ENCODE results near the gene SPNS3.

Gene SPNS3

DNA sequence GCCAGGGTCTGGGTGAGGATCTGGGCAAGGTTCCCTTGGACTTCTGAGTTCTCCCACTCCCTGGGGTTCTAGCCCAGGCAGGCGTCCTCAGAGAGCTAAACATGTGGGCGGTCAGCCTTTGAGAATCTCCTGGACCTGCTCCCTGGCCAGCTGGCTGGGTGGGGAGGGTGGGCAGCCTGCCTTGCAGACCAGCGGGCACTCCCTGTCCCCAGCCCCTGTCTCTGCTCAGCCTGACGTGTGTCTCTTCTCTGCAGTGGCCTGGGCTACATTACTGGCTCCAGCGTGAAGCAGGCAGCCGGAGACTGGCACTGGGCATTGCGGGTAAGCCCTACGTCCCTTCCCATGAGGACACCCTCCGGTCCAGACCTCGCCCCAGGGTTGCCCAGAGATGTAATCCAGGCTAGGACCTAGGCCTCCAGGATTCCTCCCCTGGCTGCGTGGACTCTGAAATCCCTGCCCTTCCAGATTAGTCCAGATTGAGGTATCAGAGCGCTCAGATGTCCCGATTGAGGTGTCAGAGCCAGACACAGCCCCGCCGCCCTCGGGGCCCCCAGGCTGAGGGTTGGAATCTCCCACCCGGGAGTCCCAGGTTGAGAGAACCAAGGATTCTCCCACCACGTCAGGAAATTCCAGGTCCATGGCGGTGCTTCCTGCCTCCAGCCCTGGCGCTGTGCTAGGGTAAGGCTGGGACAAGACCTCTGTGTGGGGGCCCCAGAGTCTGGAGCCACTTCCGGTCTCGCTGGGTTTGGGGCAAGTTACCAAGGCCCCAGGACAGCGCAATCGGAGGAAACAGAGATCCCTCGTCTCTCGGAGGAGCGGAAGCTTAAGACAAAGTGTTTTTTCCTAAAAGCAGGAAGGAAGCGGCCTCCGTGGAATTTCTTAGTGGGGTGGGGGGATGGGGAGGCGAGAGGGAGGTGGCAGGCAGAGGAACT lies 97.3 kb downstream of the SPNS3 start:
- no peak for DNase-seq (ENCODE audit: low read depth)

DNA sequence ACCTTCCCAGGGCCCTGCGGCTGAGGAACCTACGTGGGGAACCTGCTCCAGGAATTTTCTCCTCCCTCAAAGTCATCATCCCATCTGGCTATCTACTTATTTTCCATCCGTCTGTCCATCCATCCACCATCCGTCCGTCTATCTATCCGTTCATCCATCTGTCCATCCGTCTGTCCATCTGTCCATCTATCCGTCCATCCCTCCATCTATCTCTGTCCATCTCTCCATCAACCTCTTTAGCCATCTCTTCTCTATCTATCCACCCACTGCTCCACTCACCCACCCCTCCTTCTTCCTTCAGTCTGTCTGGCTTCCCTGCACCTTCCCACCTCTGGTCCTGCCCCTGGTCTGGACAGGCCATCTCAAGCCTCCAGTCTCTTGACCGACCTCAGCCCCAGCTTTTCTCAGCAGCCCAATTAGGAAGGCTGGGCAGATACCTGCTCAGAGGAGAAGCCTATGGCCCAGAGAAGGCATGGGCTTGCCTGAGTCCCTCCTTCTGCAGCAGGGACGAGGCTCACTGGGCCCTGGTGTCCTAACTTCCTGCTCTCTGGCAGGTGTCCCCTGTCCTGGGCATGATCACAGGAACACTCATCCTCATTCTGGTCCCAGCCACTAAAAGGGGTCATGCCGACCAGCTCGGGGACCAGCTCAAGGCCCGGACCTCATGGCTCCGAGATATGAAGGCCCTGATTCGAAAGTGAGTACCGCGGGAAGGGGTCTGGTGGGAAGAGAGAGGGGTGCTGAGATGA lies 98.4 kb downstream of the SPNS3 start:
- DNase-seq (ENCODE audit: low read depth) = no peak

DNA sequence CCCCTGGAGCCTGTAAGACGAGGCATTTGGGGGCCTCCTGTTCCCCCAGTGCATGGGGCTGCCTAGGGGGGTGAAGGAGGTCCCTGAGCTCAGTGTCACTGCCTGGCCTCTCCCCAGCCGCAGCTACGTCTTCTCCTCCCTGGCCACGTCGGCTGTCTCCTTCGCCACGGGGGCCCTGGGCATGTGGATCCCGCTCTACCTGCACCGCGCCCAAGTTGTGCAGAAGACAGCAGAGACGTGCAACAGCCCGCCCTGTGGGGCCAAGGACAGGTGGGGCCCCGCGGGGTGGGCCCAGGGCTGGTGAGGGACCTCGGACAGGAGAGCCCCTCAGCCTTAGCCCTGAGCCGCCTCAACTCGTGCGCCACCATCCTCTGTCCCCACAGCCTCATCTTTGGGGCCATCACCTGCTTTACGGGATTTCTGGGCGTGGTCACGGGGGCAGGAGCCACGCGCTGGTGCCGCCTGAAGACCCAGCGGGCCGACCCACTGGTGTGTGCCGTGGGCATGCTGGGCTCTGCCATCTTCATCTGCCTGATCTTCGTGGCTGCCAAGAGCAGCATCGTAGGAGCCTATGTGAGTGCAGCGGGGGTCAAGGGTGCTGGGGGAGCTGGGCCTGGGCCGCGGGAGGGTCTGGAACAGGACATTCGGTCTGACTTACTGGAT lies 99.3 kb downstream of the SPNS3 start:
- no peak for DNase-seq (ENCODE audit: low read depth)

DNA sequence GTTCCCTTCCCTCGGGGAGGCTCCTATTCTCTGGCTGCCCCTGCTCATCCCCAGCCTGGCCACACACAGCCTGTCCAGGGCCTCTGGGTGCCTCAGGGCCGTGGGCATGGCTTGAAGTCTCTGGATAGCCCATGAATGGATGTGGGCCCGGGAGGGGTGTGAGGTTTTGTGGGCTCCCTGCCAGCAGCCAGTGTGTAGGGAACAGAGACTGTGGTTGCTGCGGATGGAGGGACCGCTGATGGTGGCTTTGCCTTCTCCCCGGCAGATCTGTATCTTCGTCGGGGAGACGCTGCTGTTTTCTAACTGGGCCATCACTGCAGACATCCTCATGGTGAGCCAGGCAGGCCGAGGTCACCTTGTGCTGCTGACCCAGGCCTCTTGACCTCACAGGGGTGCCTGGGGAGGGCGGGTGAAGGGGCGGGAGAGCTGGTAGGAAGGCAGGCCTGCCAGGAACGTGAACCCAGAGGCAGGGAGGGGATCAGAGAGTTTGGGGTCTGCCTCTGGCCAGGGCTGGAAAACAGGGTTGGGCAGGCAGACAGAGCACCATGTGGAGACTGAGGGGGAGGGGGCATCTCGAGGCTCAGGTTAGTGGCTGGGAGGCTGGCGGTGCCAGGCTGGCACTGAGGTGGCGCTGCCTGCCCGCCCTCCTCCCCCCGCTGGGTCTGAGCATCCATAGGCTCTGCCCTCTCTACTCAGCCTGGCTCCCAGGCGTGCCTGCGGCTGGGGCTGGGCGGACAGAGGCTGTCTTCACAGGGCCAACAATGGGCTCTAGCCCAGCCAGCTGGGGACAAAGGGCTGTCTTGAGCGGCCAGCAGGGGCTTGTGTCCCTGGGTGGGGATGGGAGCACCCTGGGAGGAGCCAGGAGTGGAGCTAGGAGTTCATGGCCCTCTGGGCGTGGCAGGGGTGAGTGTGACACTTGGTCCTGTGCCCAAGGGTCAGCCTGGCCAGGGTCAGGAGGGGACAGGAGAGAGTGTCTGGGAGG lies 100.1 kb downstream of the SPNS3 start:
- no peak for DNase-seq (ENCODE audit: low read depth)

DNA sequence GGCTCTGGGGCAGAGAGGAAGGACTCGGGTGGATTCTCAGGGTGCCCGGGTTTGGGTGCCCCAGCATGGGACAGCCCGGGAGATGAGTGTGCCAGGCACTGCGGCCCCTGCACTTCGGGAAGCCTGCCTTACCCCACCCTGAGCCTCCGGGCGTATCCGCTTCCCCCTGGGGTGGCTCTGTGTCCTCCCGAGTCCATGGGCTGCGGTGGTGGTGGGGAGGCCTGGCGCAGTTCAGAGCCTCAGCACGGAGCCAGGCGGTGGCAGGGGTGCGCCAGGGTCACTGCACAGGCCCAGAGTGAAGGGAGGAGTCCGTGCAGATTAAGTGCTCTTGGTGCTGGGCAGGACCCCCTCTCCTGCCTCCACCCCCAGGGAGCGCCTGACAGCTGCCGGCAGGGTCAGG lies 100.8 kb downstream of the SPNS3 start:
- DNase-seq (ENCODE audit: low read depth) = no peak

DNA sequence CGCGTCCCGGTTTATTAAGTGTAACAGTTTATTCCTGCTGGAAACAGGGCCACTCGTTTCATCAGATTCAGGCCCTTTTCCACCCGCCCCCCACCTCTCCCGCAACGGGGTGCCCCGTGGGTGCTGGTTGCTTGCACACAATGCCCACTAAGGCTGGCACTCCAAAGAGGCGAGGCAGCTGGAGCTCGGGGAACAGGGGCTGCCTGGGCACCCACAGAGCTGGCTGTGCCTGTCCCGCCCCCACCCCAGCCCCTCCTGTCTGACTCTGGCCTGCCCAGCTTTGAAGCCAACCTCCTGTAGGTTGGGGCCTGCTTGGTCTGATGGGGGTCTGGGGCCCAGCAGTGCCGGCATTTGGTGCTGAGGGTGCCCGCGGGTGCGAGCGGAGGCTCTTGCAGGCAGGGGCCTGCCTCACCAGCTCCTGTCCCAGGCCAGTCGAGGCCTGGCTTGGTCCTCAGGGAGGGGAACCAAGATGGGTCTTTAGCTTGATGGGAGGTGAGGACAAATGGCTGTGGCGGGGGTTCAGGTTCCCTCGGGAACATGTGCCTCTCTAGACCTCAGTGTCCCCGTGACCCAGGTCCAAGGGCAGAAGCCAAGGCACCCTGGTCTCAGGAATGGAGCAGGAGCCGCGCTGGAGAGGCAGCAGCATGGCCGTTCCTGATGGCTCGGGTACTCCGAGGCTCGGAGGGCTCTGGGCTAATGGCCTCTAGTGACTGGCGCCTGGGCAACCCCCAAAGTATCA lies 101.4 kb downstream of the SPNS3 start:
- no peak for DNase-seq (ENCODE audit: low read depth)

DNA sequence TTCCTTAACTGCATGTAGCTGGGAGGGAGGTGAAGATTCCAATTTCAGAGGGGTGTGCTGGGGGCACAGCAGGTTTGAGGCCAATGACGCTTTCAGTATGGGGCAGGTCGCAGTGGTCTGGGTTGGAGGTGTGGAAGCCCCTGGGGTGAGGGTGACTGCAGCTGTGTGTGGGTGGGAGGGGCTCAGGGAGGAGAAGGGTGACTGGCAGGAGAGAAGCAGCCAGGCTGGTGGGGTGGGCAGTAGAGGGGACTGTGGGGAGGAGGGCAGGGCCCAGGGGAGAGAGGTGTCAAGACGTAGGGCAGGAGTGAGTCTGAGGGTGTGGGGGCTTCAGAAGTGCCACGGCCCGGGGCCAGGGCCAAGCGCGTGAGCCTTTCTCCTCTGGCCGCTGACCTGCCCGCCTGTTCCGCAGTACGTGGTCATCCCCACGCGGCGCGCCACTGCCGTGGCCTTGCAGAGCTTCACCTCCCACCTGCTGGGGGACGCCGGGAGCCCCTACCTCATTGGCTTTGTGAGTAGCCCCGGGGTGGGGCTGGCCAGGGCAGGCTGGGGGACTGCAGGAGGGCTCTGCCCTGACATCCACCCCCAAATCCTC lies 102.0 kb downstream of the SPNS3 start:
- DNase-seq (ENCODE audit: low read depth) = no peak

DNA sequence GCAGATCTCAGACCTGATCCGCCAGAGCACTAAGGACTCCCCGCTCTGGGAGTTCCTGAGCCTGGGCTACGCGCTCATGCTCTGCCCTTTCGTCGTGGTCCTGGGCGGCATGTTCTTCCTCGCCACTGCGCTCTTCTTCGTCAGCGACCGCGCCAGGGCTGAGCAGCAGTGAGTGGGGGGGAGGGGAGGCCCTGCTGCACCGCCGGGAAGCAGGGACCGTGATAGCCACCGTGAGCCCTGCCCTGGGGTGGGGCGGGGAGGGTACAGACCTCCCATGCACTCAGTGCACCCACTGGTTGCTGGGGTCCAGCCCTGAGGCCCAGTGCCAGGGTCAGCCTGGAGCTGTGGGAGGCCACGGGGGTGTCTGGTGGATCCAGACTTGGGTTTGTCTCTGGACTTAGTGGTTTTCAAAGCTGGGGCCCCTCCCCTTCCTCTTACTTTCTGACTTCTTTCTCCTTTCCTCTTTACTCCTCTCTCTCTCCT lies 102.6 kb downstream of the SPNS3 start:
- no peak for DNase-seq (ENCODE audit: low read depth)

DNA sequence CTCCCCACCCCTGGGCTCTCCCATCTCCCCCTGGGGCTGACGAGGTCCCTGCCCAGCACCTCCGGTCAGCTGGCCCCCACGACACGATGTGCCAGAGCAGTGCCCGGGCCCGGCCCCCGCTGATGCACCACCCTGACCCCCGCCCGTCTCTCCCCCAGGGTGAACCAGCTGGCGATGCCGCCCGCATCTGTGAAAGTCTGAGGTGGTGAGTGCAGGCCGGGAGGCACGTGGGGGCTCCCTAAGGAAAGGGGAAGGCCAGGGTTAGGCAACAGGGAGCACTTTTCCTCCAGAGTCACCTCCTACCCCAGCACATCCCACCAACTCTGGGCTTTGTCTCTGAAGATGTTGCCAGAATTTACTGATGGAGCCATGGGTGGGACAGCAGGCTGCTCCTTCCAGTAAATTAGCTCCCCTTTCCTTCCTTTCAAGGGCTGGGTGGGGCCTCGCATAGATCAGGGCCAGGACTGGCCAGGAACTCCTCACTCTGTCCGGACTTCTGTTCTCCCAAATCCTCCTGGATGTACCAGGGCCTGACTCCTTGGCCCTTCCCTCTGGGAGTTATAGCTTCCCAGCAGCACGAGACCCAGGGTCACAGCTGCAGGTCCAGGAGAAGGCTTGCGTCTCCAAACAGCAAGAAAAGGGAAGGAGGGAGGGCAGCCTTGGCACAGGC lies 103.1 kb downstream of the SPNS3 start:
- no peak for DNase-seq (ENCODE audit: low read depth)
